Ureter (tissue), 1 donor: ENCODE measurements around the gene RIMS3. TPM values are rescaled to one million over a fixed set of nuclear protein-coding genes. Genes with fewer than 3 reads are reported as not detected.

Source experiments
- DNase-seq: peaks from one replicate; pipeline ENCODE4 v3.0.0-alpha.2; 2020; ENCODE audit warnings: low spot score
- total RNA-seq: library from RNA; stranded (reverse); gene quantifications from one replicate; pipeline ENCODE4 v1.2.4, GENCODE V29; 2023
- donor health status: DM: yes; HTN: yes; CAD: no.

Gene RIMS3
- total RNA-seq, 1 donor from 2014 or later = 5.3 TPM

DNA sequence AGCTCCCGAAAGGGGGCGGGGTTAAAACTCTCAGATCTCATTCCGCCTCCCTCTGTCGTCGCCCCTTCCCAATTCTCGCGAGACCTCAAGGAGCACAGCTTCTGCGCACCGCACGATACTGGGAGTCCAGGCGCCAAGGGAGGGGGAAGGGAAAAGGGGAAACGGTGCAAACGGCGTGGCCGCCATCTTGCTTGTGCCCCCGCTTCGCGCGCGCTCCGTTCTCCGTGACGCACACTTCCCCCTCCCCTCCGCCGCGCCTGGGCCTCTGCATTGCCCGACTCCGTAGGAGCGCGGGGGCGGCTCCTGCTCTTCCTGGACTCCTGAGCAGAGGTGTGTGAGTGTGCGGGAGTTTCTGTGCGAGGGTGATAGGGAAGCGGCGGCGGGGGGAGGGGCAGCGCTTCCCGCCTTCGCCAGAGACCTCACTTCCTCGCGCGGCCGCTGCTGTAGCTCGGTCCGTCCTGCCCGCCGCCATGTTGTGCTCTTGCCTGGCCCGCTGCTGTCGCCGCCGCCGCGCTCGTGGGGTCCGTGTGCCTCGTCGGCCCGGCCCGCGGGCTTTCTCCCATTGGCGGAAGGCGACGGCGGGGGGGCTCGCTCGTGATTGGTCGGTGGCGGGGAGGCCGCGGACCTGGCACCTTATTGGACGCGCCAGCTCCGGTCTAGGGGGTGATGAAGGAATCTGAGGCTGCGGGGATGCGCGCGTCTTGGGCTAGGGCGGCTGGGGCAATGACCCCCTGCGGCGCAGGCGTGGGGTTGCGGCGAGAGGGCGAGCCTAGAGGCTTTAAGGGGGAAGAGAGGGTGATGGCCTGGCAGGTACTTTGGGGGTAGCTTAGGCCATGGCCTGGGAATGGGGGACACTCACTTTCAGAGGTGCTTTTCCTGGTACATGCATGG lies 26.3 kb upstream of the RIMS3 start, which contains the start of gene NFYC:
NFYC (plus strand) TSS at position 167 of the 891 bp plus-strand sequence. CDS start 47,140 bp downstream, outside the sequence.
- DNase-seq = peak; percentile 98

GRCh38 chr1:40690771-40691537 lies 25.5 kb upstream of the RIMS3 start:
- no peak for DNase-seq

GRCh38 chr1:40689737-40690136 lies 24.3 kb upstream of the RIMS3 start:
- no peak for DNase-seq

- no peak for DNase-seq
These were observed 22.2 kb upstream of the RIMS3 start for GRCh38 chr1:40687661-40688060.

- DNase-seq = no peak
These were observed 21.6 kb upstream of the RIMS3 start for GRCh38 chr1:40687059-40687458.

DNA sequence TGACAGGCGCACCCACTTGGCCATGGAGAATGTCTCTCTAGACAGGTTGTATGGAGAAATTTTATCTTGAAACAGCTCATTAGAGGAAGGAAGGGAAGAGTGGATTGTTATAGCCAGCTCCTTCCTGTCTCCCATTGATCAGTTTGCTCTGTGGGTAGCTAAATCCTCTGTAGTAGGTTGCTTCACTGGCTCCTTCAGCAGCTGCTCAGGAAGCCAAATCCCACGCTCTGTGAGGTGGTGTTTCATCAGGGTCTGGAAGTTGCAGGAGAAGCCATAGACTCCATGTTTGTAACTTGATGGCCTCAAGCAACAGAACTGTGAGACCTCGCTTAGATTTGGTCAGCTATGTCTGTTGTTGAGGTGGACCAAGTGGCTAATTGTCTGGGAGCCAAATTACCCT lies 19.2 kb upstream of the RIMS3 start:
- no peak for DNase-seq

- no peak for DNase-seq
These were observed 13.9 kb upstream of the RIMS3 start for GRCh38 chr1:40679165-40679953.

GRCh38 chr1:40676501-40676900 lies 11.0 kb upstream of the RIMS3 start:
- no peak for DNase-seq

GRCh38 chr1:40673452-40673851 lies 8.0 kb upstream of the RIMS3 start:
- no peak for DNase-seq

DNA sequence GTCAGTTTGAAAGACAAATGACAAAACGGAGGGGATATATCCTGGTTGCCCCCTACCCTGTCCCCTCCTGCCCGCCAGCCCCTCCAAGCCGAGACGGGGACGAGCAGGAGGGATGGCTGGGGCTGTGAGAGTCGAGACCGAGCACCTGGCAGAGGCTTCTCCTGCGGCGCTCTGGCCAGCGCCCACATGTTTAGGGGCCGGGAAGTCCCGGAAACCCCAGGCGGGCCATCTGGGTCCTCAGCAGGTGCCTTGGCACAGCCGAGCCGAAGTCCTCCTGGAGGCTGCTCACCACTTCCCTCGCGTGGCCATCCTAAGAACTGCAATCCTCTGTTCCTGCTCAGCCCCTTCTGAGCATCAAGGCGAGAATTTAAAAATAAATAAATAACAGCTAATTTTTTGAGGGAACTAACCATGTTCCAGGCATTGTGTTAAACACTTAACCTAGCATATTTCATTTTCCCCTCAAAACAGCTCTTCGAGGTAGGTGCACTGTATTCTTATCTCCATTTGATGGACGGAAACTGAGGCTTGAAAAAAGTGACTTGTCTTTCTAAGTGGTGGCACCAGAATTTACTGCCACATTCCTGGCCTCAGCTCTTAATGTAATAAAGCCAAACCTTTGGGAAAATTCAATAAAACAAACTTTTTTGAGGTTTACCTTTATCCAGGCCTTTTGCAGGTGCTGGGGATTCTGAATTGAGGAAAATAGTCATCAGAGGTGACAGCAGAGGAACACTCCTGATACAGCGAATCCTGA lies 3.5 kb upstream of the RIMS3 start:
- peak; percentile 81 for DNase-seq

DNA sequence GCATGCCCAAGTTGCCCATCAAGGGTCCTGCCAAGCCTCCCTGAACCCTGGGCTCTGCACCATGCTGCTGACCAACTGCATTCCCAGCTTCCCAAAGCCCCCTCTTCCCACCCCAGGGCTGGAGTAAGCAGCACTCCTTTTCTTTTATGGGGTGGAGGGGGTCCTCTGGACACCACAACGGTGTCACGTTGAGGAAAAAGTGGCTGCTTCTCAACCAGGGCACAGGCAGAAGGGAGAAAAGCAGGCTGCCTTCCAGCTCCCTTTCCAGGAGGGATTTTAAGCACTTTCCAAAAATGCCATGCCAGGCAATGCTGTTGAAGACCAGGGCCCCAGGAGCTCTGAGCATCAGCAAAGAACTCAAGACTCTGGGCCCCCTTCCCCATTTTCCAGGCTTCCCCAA lies 691 bp downstream of the RIMS3 start:
- DNase-seq = no peak

DNA sequence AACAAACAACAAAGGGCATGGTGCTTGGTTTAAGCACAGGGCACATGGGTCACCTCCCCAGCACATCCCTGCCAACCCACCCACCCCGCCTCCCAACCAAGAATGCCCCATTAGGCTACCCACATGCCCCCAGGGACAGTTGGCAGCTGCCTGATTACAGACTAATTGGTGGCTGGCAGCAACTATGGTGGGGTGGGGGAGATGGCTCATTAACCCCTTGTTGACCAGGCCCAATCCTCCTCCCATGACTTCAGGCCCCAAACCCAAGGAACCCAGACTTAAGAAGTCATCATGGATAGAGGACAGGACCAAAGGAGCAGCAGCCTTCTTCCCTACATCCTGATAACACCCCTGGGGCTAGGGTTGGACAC lies 1.3 kb downstream of the RIMS3 start:
- no peak for DNase-seq

- no peak for DNase-seq
These were observed 1.9 kb downstream of the RIMS3 start for GRCh38 chr1:40663324-40664166.

- DNase-seq = no peak
These were observed 2.6 kb downstream of the RIMS3 start for GRCh38 chr1:40662864-40663263.

DNA sequence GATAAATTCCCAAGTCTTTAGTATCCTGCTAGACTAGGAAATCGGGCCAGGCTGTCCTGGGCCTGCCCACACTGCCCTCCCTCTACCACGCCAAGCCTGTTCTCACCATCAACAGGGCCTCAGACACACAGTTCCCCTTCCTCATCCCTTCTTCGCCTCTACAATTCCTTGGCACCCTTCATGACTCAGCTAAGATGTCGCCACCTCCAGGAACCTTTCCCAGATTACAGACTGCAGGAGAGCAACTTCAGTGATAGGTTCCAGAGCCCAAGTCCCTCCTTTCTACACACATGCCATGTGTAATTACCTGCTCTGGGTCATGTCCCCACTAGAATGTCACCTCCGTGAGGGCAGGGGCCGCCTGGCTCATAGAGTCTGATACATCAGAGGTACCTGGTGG lies 3.3 kb downstream of the RIMS3 start:
- no peak for DNase-seq

- DNase-seq = no peak
These were observed 3.8 kb downstream of the RIMS3 start for GRCh38 chr1:40661678-40662077.

- no peak for DNase-seq
These were observed 5.9 kb downstream of the RIMS3 start for GRCh38 chr1:40659649-40659947.

DNA sequence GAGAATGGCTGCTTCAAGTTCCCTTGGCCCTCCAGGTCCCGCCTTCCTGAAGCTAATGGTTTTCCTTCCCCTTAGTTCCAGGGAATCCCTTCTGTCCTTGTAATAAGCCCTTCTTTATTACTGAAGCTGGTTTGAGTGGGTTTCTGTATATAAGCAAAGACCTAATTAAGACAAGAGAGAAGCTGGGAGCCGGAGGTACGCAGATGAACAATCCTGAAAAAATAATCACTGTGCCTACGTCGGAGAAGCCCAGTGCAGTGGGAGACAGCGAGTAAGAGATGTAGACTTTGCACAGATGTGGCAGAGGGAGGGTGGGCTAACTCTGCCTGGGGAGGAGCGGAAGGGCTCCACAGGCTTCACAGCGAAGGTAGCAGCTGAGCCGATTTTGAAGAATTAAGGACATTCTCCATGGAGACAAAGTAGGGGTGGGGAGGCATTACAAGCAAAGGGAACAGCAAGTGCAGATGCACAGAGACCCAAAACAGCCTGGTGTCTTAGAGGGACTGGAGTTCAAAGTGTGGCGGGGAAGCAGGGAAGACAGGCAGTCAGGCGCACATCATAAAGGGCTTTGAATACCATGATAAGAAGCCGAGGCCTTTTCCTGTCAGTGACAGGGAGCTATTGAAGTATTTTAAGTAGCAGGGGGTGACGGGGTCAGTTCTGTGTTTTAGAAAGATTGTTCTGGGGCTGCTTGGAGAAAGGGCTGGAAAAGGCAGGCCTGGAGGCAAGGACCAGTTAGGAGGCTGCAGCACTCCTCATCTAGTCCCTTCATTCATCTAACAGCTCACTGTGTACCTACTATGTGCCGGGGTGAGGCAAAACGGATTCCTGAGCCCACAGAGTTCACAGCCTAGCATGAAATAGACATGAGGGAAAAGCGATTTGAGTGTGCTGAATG lies 6.5 kb downstream of the RIMS3 start:
- no peak for DNase-seq

DNA sequence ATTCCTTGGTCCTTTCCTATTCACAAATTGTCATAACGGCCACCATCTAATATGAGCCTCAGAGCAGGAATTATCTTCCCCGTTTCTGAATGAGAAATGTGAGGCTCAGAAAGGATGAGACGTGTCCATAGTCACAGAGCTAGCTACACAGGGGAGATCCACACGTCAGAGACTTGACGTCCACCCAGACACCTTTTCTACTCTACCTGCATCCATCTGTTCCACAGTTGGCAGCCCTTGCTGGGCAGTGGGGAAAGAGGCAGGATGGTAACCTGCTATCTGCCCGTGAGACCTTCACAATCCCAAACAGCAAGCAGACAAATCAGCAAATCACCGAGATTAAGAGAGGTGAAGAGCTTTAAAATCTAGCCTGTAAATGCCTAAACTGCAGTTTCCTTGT lies 8.4 kb downstream of the RIMS3 start:
- DNase-seq = no peak
